HepG2 (cell line): ENCODE data around the gene WDR7. TPM values are rescaled to one million over a fixed set of nuclear protein-coding genes. Genes with fewer than 3 reads are reported as not detected.

Experiments used
- ATAC-seq: fragments of 200-7000 bp; cut with Tn5 transposase; 3 replicates; pipeline ENCODE4 v1.9.1; 2020; ENCODE audit warnings: mild to moderate bottlenecking, moderate library complexity
- BruUV-seq: library from RNA; stranded (reverse); fragments of 400-500 nt; replicated peaks from 2 replicates; lab custom pipeline; 2021; lab: Mats Ljungman, UMichigan
- CTCF ChIA-PET: fragments of 300-600 bp; formaldehyde crosslinking; extraction: SDS; loops from one replicate; lab custom pipeline; 2021; ENCODE audit warnings: low total read pairs, inconsistent platforms, low intra/inter-chr PET ratio; lab: Yijun Ruan, JAX
- POLR2A ChIA-PET: fragments of 350-600 bp; sonication (Branson Sonifier 250); formaldehyde crosslinking; loops from one replicate; lab custom pipeline; 2020; ENCODE audit warnings: antibody characterized with exemption, inconsistent platforms; lab: Yijun Ruan, JAX
- DNase-seq: peaks from one replicate; pipeline ENCODE4 v3.0.0-alpha.2; 2015; ENCODE audit warnings: low spot score
- FAIRE-seq: peaks from 3 replicates; lab custom pipeline; 2011; peaks lifted over from hg19 to GRCh38; lab: Jason Lieb, UNC
- H2AFZ ChIP-seq: one replicate; pipeline ENCODE4 v1.6.1; 2011; ENCODE audit warnings: low read length, inconsistent platforms
- H3K27ac ChIP-seq: fragments of 300-600 bp; 3 replicates; pipeline ENCODE4 v1.8.0; 2011; ENCODE audit warnings: mixed run types, mild to moderate bottlenecking, mixed read lengths, low read length, inconsistent platforms; ENCODE audit not compliant: insufficient read depth; ENCODE audit errors: extremely low read length
- H3K27me3 ChIP-seq, 2 experiments: fragments of 200-600 bp in 1 of 2; 2 replicates in 1 of 2; 3 replicates in 1 of 2; pipeline versions ENCODE4 v1.6.0 to v1.8.0; 2011; ENCODE audit warnings: low read length in 2 of 2, mild to moderate bottlenecking in 2 of 2, moderate library complexity in 2 of 2, inconsistent platforms in 1 of 2; ENCODE audit not compliant: insufficient read depth in 2 of 2, control insufficient read depth in 1 of 2
- H3K36me3 ChIP-seq, 2 experiments: fragments of 200-600 bp in 1 of 2; replicated peaks in 1 of 2; 2 replicates in 1 of 2; 3 replicates in 1 of 2; pipeline versions ENCODE4 v1.5.1 to v1.8.0; 2011; ENCODE audit warnings: low read length in 2 of 2, inconsistent platforms in 1 of 2; ENCODE audit not compliant: insufficient read depth in 2 of 2, control insufficient read depth in 1 of 2
- H3K4me1 ChIP-seq: 2 replicates; pipeline ENCODE4 v1.5.1; 2012; ENCODE audit warnings: low read length, inconsistent platforms; ENCODE audit not compliant: insufficient read depth
- H3K4me2 ChIP-seq: 2 replicates; pipeline ENCODE4 v1.6.0; 2011; ENCODE audit warnings: low read depth, low read length, inconsistent platforms
- H3K4me3 ChIP-seq, 3 experiments: fragments of 200-600 bp in 1 of 3; sonication (generic), shearing (Covaris generic) in 1 of 3; replicated peaks in 1 of 3; 2 replicates each; pipeline ENCODE4 v1.5.1; 2011 to 2016; ENCODE audit warnings: low read length in 3 of 3, inconsistent platforms in 2 of 3, low read depth in 2 of 3, mild to moderate bottlenecking in 2 of 3, control low read depth in 1 of 3, mixed read lengths in 1 of 3; ENCODE audit not compliant: insufficient read depth in 1 of 3
- H3K79me2 ChIP-seq: one replicate; pipeline ENCODE4 v1.6.1; 2011; ENCODE audit warnings: low read length, inconsistent platforms; ENCODE audit not compliant: insufficient read depth
- H3K9ac ChIP-seq: 2 replicates; pipeline ENCODE4 v1.6.0; 2011; ENCODE audit warnings: mild to moderate bottlenecking, low read depth, low read length, inconsistent platforms; ENCODE audit not compliant: insufficient read depth
- H3K9me3 ChIP-seq: 2 replicates; pipeline ENCODE4 v1.5.1; 2012; ENCODE audit warnings: mild to moderate bottlenecking, low read length
- H4K20me1 ChIP-seq: 2 replicates; pipeline ENCODE4 v1.6.0; 2011; ENCODE audit warnings: inconsistent platforms, mild to moderate bottlenecking, low read length, moderate library complexity; ENCODE audit not compliant: insufficient read depth
- BRF2 ChIP-seq: sonication (generic); formaldehyde crosslinking; IDR thresholded peaks from 2 replicates; pipeline ENCODE4 v1.8.1; 2022; ENCODE audit warnings: mild to moderate bottlenecking, missing genetic modification reagents
- CEBPB ChIP-seq: IDR thresholded peaks from 2 replicates; pipeline ENCODE4 v1.6.1; 2011; ENCODE audit warnings: low read depth, low read length, improper control_type of control experiment, borderline replicate concordance
- HMG20B ChIP-seq: conservative IDR thresholded peaks from 2 replicates; pipeline ENCODE4 v1.6.1; 2016; ENCODE audit warnings: missing genetic modification reagents, missing compliant biosample characterization
- ZC3H13 ChIP-seq: sonication (generic); formaldehyde crosslinking; IDR thresholded peaks from 2 replicates; pipeline ENCODE4 v1.8.1; 2023; ENCODE audit warnings: mild to moderate bottlenecking, missing genetic modification reagents, moderate library complexity
- ZFX ChIP-seq: sonication (generic); formaldehyde crosslinking; IDR thresholded peaks from 2 replicates; pipeline ENCODE4 v1.4.0; 2020; ENCODE audit warnings: mild to moderate bottlenecking, low read depth, missing genetic modification reagents, moderate library complexity
- ZNF430 ChIP-seq: sonication (generic); formaldehyde crosslinking; IDR thresholded peaks from 2 replicates; pipeline ENCODE4 v1.9.0; 2021; ENCODE audit warnings: mild to moderate bottlenecking, missing genetic modification reagents
- WGBS: methylation state at CpG from one replicate; pipeline ENCODE4 v1.1.6; 2017; ENCODE audit warnings: low lambda C conversion rate; 5-methylcytosine and 5-hydroxymethylcytosine counted together
- in situ Hi-C: cut with HindIII; loops from 2 replicates; pipeline ENCODE4 v1.10.0; 2017; ENCODE audit warnings: low pct_unique_long_range_greater_than_20kb; ENCODE audit not compliant: extremely low pct_ligation_motif_present
- intact Hi-C: fragments of 100-400 bp; cut with micrococcal nuclease; formaldehyde crosslinking; loops from one replicate; pipeline ENCODE4 v1.10.0; 2022; ENCODE audit not compliant: unreplicated experiment
- polyA plus RNA-seq, 8 experiments: library from polyadenylated mRNA; depleted of rRNA in 3 of 8; stranded (reverse) in 7 of 8; unstranded in 1 of 8; fragments of >200 nt; fragmentation: Illumina TruSeq in 4 of 8; extraction: Trizol in 4 of 8; gene quantifications; 2 replicates each; pipeline versions ENCODE4 v1.2.1 to v1.2.3, GENCODE V29; 2011 to 2016; ENCODE audit warnings: low read depth in 4 of 8, missing spikeins in 1 of 8, mixed read lengths in 1 of 8; ENCODE audit not compliant: insufficient read depth in 1 of 8
- total RNA-seq, 5 experiments: library from RNA; depleted of rRNA; stranded (reverse); fragments of >200 nt; fragmentation: Illumina TruSeq; extraction: Trizol; gene quantifications; 2 replicates each; pipeline ENCODE4 v1.2.3, GENCODE V29; 2016; ENCODE audit warnings: low read depth in 1 of 5

WDR7 gene
- total and polyA plus RNA-seq, 2 of the 13 experiments (the other 11 are each of a cell fraction or from before 2014, with no cell fraction given) = 2.0 to 7.8 TPM

- Histone ChIP-seq H4K20me1 (no peaks in the 10 kb centered on the region), H2AFZ (no peak overlapping the region), H3K79me2 (no peaks in the 10 kb centered on the region), H3K27ac (no peak overlapping the region), H3K36me3 (no peaks in the 10 kb centered on the region), H3K4me3 (no peak overlapping the region), H3K9me3 (no peaks in the 10 kb centered on the region), H3K27me3 (peaks cover 0 to 11% of the 10 kb centered on the region in 2 experiments; a peak in 2 of 5 replicates), H3K4me1 (no peaks in the 10 kb centered on the region), H3K9ac (no peak overlapping the region), H3K4me2 (no peak overlapping the region)
- ChIA-PET CTCF (no interaction called here), POLR2A (no interaction called here)
- FAIRE-seq = no peak
- in situ Hi-C loops = no loop called here
- 16% methylated on average over 3 of the region's 3 CpGs for WGBS
- intact Hi-C loops = no loop called here
- TF ChIP-seq ZC3H13 (CRISPR knock-in tag) = no peak
- no peak for TF ChIP-seq HMG20B (CRISPR knock-in tag)
- no peak for TF ChIP-seq ZFX
- no peak for TF ChIP-seq ZNF430
- ATAC-seq = no peak
- no peak for DNase-seq
- BruUV-seq = no TSS peak
Measured at GRCh38 chr18:57063601-57064103, 412.5 kb downstream of the WDR7 start.

- no peak overlapping the region for H3K27ac ChIP-seq
- intact Hi-C loops (no loop called here), in situ Hi-C loops (no loop called here)
- ATAC-seq (no peak), FAIRE-seq (no peak), DNase-seq (no peak)
- no peaks in the 10 kb centered on the region for H4K20me1 ChIP-seq
- ChIA-PET CTCF (no interaction called here), POLR2A (no interaction called here)
- no peaks in the 10 kb centered on the region for H3K36me3 ChIP-seq
- H3K9ac ChIP-seq = no peak overlapping the region
- H3K79me2 ChIP-seq = no peaks in the 10 kb centered on the region
- no peak overlapping the region for H3K4me2 ChIP-seq
- no peak overlapping the region for H2AFZ ChIP-seq
- H3K9me3 ChIP-seq = no peaks in the 10 kb centered on the region
- no peaks in the 10 kb centered on the region for H3K4me1 ChIP-seq
- peak; percentile 27; the same call in 1 of the 2 replicates for TF ChIP-seq CEBPB
- no peak for TF ChIP-seq BRF2
- no peak overlapping the region for H3K4me3 ChIP-seq
- peaks cover 1 to 29% of the 10 kb centered on the region in 2 experiments; a peak in 3 of 5 replicates for H3K27me3 ChIP-seq
- BruUV-seq = no TSS peak
- 12% methylated on average over 9 of the region's 9 CpGs for WGBS
Measured at GRCh38 chr18:57073501-57074187, 422.5 kb downstream of the WDR7 start.
